ENCODE results near the gene EFCAB13.
"Not testable (repeated sequence)": the region's sequence is repeated elsewhere in the genome, so short reads cannot be mapped to it uniquely, and the experiment has no call there.

The EFCAB13 gene

DNA sequence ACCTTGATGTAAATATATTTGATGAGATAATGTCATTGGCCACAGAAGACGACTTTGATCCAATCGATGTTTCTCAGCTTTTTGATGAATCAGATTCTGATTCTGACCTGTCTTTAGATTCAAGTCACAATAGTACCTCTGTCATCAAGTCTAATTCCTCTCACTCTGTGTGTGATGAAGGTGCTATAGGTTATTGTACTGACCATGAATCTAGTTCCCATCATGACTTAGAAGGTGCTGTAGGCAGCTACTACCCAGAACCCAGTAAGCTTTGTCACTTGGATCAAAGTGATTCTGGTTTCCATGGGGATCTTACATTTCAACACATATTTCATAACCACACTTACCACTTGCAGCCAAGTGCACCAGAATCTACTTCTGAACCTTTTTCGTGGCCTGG is 101.5 kb downstream of the EFCAB13 start:
- DNase-seq (ENCODE audit: low read depth in 2 of 2): not testable (repeated sequence)

DNA sequence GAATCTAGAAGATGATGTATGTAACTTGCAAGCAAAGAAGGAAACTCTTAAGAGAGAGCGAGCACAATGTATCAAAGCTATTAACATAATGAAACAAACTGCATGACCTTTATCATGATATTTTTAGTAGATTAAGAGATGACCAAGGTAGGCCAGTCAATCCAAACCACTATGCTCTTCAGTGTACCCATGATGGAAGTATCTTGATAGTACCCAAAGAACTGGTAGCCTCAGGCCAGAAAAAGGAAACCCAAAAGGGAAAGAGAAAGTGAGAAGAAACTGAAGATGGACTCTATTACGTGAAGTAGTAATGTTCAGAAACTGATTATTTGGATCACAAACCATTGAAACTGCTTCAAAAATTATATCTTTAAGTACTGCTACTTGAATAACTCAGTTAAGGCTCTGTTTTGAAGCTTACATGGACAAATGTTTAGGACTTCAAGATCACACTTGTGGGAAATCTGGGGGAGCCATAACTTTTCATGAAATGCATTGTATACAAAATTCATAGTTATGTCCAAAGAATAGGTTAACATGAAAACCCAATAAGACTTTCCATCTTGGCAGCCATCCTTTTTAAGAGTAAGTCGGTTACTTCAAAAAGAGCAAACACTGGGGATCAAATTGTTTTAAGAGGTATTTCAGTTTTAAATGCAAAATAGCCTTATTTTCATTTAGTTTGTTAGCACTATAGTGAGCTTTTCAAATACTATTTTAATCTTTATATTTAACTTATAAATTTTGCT is 102.3 kb downstream of the EFCAB13 start:
- DNase-seq (ENCODE audit: low read depth in 2 of 2): not testable (repeated sequence)

DNA sequence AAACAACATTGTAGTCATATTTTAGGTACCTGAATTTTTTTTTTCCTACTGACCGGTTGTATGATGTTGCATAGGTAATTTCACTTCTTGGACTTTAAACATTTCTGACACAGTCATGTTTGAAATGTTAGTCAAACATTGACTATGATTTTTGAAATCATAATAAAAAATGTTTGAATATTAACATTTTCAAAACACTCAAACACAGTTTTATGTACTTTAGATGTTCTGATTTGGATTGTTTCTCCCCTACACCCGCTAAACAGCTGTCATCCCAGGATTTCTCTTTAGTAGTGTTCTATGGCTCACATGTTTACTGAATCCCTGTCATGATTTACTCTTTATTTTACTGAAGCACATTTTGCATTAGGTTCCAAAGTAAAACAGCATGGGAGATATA is 104.2 kb downstream of the EFCAB13 start:
- no peak for DNase-seq (ENCODE audit: low read depth in 2 of 2)

DNA sequence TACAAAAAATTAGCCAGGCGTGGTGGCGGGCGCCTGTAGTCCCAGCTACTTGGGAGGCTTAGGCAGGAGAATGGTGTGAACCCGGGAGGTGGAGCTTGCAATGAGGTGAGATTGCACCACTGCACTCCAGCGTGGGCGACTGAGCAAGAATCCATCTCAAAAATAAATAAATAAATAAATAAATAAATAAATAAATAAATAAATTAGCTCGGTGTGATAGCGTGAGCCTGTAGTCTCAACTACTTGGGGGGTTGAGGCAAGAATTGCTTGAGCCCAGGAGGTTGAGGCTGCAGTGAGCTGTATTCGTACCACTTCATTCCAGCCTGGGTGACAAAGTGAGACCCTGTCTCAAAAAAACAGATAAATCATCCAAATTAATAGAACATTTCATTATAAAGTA is 108.5 kb downstream of the EFCAB13 start:
- not testable (repeated sequence) for DNase-seq (ENCODE audit: low read depth in 2 of 2)

DNA sequence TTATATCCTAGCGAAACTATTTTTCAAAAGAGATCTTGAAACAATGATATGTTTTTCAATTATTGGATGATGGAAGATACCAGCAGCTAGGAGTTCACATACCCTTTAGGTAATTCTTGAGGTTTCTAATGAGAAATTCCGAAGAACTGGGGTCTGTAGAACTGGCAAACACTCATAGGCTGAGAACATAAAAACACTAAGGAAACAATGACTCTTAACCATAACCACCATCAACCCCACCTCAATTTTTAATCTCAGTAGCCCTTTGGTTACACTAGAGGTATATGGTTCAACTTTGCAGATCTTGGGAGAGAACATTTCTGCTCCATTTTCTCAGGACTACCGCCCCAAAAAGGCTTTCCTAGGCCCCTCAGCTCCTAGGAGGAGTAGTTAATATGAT is 141.4 kb downstream of the EFCAB13 start:
- DNase-seq (ENCODE audit: low read depth in 2 of 2): no peak

DNA sequence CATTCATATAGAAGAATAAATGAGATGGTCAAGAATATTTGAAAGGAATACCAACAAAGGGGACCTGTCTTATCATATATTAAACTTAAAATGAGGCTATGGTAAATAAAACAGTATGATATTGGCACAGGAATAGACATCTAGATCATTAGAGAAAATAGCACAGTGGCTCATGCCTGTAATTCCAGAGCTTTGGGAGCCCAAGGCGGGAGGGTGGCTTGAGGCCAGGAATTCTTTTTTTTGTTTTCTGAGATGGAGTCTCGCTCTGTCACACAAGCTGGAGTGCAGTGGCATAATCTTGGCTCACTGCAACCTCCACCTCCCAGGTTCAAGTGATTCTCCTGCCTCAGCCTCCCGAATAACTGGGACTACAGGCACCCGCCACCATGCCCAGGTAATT is 143.2 kb downstream of the EFCAB13 start:
- not testable (repeated sequence) for DNase-seq (ENCODE audit: low read depth in 2 of 2)

DNA sequence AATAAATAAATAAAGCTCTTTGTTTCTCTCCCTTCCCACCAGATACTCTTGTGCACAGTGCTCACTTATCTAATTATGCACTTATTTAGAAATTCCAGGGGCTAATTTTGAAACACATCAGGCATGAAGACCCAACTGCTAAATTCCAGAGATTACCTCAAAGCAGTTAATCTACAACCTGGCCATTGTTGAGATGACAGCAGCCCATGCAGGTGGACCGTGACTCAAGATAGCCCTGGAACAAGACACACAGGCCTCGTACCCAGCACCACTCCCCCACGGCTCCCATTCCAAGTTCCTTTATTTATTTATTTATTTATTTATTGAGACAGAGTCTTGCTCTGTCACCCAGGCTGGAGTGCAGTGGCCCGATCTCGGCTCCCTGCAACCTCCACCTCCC is 147.1 kb downstream of the EFCAB13 start:
- no peak for DNase-seq (ENCODE audit: low read depth in 2 of 2)

DNA sequence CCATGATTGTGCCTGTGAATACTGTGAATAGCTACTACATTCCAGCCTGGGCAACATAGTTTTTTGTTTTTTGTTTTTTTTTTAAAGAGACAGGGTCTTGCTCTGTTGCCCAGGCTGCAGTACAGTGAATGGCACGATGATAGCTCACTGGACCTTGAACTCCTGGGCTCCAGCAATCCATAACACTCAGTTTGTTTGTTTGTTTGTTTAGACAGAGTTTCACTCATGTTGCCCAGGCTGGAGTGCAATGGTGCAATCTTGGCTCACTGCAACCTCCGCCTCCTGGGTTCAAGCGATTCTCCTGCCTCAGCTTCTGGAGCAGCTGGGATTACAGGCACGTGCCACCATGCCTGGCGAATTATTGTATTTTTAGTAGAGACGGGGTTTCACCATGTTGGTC is 148.3 kb downstream of the EFCAB13 start:
- not testable (repeated sequence) for DNase-seq (ENCODE audit: low read depth in 2 of 2)
